Vagina (tissue), 2 donors: Measurements from ENCODE around the gene APLP2. TPM values are rescaled to one million over a fixed set of nuclear protein-coding genes. Genes with fewer than 3 reads are reported as not detected.

Source experiments
- DNase-seq, 2 donors: peaks; one replicate each; pipeline ENCODE4 v3.0.0-alpha.2; 2017; ENCODE audit errors: extremely low spot score in 2 of 2
- H3K27ac ChIP-seq: fragments of 200-600 bp; sonication (generic); one replicate; pipeline ENCODE4 v1.5.1; 2019
- H3K27me3 ChIP-seq: fragments of 200-600 bp; sonication (generic); one replicate; pipeline ENCODE4 v1.5.1; 2019
- H3K36me3 ChIP-seq, 2 donors: fragments of 200-600 bp; sonication (generic); one replicate each; pipeline ENCODE4 v1.5.1; 2017 to 2019
- H3K4me1 ChIP-seq: fragments of 200-600 bp; sonication (generic); one replicate; pipeline ENCODE4 v1.5.1; 2019
- H3K4me3 ChIP-seq, 2 donors: fragments of 200-600 bp; sonication (generic); 1 replicate in 1 of 2; 2 replicates in 1 of 2; pipeline ENCODE4 v1.5.1; 2016 to 2019
- H3K9me3 ChIP-seq: fragments of 200-600 bp; sonication (generic); one replicate; pipeline ENCODE4 v1.5.1; 2019
- POLR2A ChIP-seq, 2 donors: fragments of 450-650 bp; IDR thresholded peaks; one replicate each; pipeline ENCODE4 v1.6.1; 2017; ENCODE audit warnings: antibody characterized with exemption in 2 of 2, mild to moderate bottlenecking in 2 of 2, moderate library complexity in 2 of 2
- POLR2AphosphoS5 ChIP-seq, 2 donors: sonication (generic); formaldehyde crosslinking; IDR thresholded peaks; one replicate each; pipeline ENCODE4 v1.9.0; 2017; ENCODE audit warnings: antibody characterized with exemption in 2 of 2, mild to moderate bottlenecking in 2 of 2, low read depth in 1 of 2; ENCODE audit not compliant: insufficient read depth in 1 of 2
- intact Hi-C: fragments of 100-400 bp; cut with DNase I; formaldehyde crosslinking; loops from one replicate; pipeline ENCODE4 v1.15.1; 2023
- total RNA-seq: library from RNA; depleted of rRNA; stranded (reverse); fragments of >200 nt; gene quantifications from one replicate; pipeline ENCODE4 v1.2.3, GENCODE V29; 2016
- TF ChIP-seq, protein P1 (sequence below), 3 experiments: fragments of 450-650 bp in 2 of 3; fragments of 200-600 bp in 1 of 3; sonication (generic) in 1 of 3; IDR thresholded peaks; one replicate each; pipeline ENCODE4 v1.5.1; 2017 to 2019; ENCODE audit warnings: antibody characterized with exemption in 3 of 3, mild to moderate bottlenecking in 2 of 3, moderate library complexity in 2 of 3

Gene APLP2
- total RNA-seq, 1 donor from 2014 or later = 234 TPM

- Histone ChIP-seq H3K27ac (no peak overlapping the region), H3K36me3 (peaks cover 0 to 22% of the 10 kb centered on the region in 2 donors), H3K4me1 (no peaks in the 10 kb centered on the region), H3K27me3 (no peaks in the 10 kb centered on the region), H3K4me3 (no peak overlapping the region), H3K9me3 (no peaks in the 10 kb centered on the region)
- no peak for DNase-seq
- intact Hi-C loops = no loop called here
- no peak for TF ChIP-seq POLR2AphosphoS5 (IDR thresholded peaks at IDR 0.05; ENCODE audit: insufficient read depth in 1 of 2, low read depth in 1 of 2)
- no peak for TF ChIP-seq POLR2A (IDR thresholded peaks at IDR 0.05)
- TF ChIP-seq, protein P1, sequence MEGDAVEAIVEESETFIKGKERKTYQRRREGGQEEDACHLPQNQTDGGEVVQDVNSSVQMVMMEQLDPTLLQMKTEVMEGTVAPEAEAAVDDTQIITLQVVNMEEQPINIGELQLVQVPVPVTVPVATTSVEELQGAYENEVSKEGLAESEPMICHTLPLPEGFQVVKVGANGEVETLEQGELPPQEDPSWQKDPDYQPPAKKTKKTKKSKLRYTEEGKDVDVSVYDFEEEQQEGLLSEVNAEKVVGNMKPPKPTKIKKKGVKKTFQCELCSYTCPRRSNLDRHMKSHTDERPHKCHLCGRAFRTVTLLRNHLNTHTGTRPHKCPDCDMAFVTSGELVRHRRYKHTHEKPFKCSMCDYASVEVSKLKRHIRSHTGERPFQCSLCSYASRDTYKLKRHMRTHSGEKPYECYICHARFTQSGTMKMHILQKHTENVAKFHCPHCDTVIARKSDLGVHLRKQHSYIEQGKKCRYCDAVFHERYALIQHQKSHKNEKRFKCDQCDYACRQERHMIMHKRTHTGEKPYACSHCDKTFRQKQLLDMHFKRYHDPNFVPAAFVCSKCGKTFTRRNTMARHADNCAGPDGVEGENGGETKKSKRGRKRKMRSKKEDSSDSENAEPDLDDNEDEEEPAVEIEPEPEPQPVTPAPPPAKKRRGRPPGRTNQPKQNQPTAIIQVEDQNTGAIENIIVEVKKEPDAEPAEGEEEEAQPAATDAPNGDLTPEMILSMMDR (IDR thresholded peaks at IDR 0.05) = no peak
These were observed 40.8 kb downstream of the APLP2 start for GRCh38 chr11:130110339-130111108.

DNA sequence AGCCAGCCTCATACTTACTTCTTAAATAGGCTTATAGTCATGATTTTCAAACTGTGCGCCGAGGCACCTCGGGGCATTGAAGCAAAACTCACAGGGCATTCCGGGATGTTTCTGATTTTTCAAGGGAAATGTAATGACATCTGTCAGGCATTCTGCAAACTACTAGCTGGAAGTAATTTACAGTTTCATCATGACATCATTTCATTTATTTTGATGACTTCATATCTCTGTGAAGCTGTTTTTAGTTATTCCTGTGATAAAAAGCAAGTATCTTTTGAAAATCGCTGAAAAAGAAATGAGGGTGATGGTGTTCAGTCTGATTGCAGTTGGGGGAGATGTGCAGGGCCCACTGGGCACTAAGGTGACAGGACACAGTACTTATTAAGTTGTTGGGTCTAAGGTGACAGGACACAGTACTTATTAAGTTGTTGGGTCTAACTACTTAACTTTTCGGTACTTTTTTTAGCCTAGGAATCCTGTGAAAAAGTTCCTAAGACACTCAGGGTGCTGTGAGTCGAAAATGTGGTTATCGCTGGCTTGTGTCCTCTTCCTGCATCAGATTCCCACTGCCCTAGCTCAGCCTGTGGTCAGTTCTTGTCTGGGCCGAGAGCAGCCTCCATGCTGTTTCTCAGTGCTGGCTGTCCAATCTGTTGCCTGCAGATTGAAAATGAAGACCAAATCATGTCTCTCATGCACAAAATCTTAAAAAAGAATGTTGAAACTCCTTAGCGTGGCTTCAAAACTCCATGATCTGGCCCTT lies 42.6 kb downstream of the APLP2 start:
- H3K9me3 ChIP-seq = no peaks in the 10 kb centered on the region
- intact Hi-C loops = no loop called here

GRCh38 chr11:130114281-130114680 lies 44.6 kb downstream of the APLP2 start:
- Histone ChIP-seq H3K36me3 (peaks cover 0 to 22% of the 10 kb centered on the region in 2 donors), H3K9me3 (no peaks in the 10 kb centered on the region), H3K4me1 (no peaks in the 10 kb centered on the region), H3K27me3 (no peaks in the 10 kb centered on the region), H3K27ac (no peak overlapping the region), H3K4me3 (no peak overlapping the region)
- no peak for TF ChIP-seq POLR2AphosphoS5 (IDR thresholded peaks at IDR 0.05; ENCODE audit: insufficient read depth in 1 of 2, low read depth in 1 of 2)
- no peak for TF ChIP-seq POLR2A (IDR thresholded peaks at IDR 0.05)
- intact Hi-C loops = no loop called here
- no peak for DNase-seq

More for the DNA sequence above, 42.6 kb downstream of the APLP2 start:
- DNase-seq = no peak
- Histone ChIP-seq H3K27me3 (no peaks in the 10 kb centered on the region), H3K27ac (no peak overlapping the region), H3K36me3 (peaks cover 0 to 22% of the 10 kb centered on the region in 2 donors), H3K4me3 (no peak overlapping the region), H3K4me1 (no peaks in the 10 kb centered on the region)
- TF ChIP-seq, protein P1 (IDR thresholded peaks at IDR 0.05) = no peak
- no peak for TF ChIP-seq POLR2AphosphoS5 (IDR thresholded peaks at IDR 0.05; ENCODE audit: insufficient read depth in 1 of 2, low read depth in 1 of 2)
- no peak for TF ChIP-seq POLR2A (IDR thresholded peaks at IDR 0.05)

GRCh38 chr11:130114726-130115125 lies 45.0 kb downstream of the APLP2 start:
- no peak overlapping the region for H3K27ac ChIP-seq
- no peaks in the 10 kb centered on the region for H3K9me3 ChIP-seq
- TF ChIP-seq, protein P1 (IDR thresholded peaks at IDR 0.05) = no peak
- TF ChIP-seq POLR2A (IDR thresholded peaks at IDR 0.05) = no peak
- TF ChIP-seq POLR2AphosphoS5 (IDR thresholded peaks at IDR 0.05; ENCODE audit: insufficient read depth in 1 of 2, low read depth in 1 of 2) = no peak
- intact Hi-C loops = no loop called here
- H3K36me3 ChIP-seq = peaks cover 0 to 22% of the 10 kb centered on the region in 2 donors
- H3K4me3 ChIP-seq = no peak overlapping the region
- no peaks in the 10 kb centered on the region for H3K4me1 ChIP-seq
- no peak for DNase-seq
- no peaks in the 10 kb centered on the region for H3K27me3 ChIP-seq

DNA sequence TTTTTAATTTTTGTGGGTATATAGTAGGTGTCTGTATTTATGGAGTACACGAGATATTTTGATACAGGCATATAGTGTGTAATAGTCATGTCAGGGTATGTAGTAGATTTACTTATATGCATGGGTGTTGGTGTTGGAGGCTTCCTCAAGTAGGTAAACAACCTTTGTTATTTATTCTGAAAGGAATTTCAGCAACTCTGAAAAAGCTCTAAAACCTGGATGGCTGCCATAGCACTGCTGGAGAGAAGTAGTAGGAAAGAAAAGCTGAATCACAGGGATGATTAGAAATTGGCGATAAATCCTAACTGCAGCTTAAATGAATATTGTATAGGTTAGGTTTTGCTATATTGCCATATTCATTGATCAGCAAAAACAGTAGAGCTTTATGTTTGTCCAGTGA lies 45.5 kb downstream of the APLP2 start:
- Histone ChIP-seq H3K27ac (no peak overlapping the region), H3K4me1 (no peaks in the 10 kb centered on the region), H3K36me3 (peaks cover 0 to 20% of the 10 kb centered on the region in 2 donors), H3K27me3 (no peaks in the 10 kb centered on the region), H3K4me3 (no peak overlapping the region), H3K9me3 (no peaks in the 10 kb centered on the region)
- DNase-seq = no peak
- TF ChIP-seq, protein P1 (IDR thresholded peaks at IDR 0.05) = no peak
- TF ChIP-seq POLR2A (IDR thresholded peaks at IDR 0.05) (no peak), POLR2AphosphoS5 (IDR thresholded peaks at IDR 0.05; ENCODE audit: insufficient read depth in 1 of 2, low read depth in 1 of 2) (no peak)
- intact Hi-C loops = no loop called here
